Activated CD8-positive, alpha-beta T cell treated with anti-CD3 and anti-CD28 coated beads for 36 hours (primary cell): ENCODE measurements around the gene FRMD4A. TPM values are rescaled to one million over a fixed set of nuclear protein-coding genes. Genes with fewer than 3 reads are reported as not detected.

ENCODE experiments used
- ATAC-seq: fragments of 200-7000 bp; cut with Tn5 transposase; one replicate; pipeline ENCODE4 v1.10.0; 2021; ENCODE audit warnings: mild to moderate bottlenecking, moderate library complexity
- CTCF ChIA-PET: fragments of 350-600 bp; sonication (Branson Sonifier 250); formaldehyde crosslinking; loops from one replicate; lab custom pipeline; 2021; ENCODE audit warnings: antibody characterized with exemption; lab: Charles Lee
- POLR2A ChIA-PET: fragments of 350-600 bp; sonication (Branson Sonifier 250); formaldehyde crosslinking; loops from one replicate; lab custom pipeline; 2021; ENCODE audit warnings: antibody characterized with exemption; lab: Charles Lee
- DNase-seq: peaks from one replicate; pipeline ENCODE4 v3.0.0-alpha.2; 2020
- H3K27ac Mint-ChIP-seq: one replicate; pipeline ENCODE4 v1.8.0; 2021; ENCODE audit warnings: mild to moderate bottlenecking, mixed read lengths
- H3K27me3 Mint-ChIP-seq: one replicate; pipeline ENCODE4 v1.8.0; 2021; ENCODE audit warnings: mixed read lengths
- H3K36me3 Mint-ChIP-seq: one replicate; pipeline ENCODE4 v1.8.0; 2021; ENCODE audit warnings: low read depth, mixed read lengths
- H3K4me1 Mint-ChIP-seq: one replicate; pipeline ENCODE4 v1.8.0; 2021; ENCODE audit warnings: low read depth, mixed read lengths
- H3K4me3 Mint-ChIP-seq: one replicate; pipeline ENCODE4 v1.8.0; 2021; ENCODE audit warnings: mild to moderate bottlenecking, moderate library complexity, mixed read lengths
- H3K9me3 Mint-ChIP-seq: one replicate; pipeline ENCODE4 v1.8.0; 2021; ENCODE audit warnings: mixed read lengths
- intact Hi-C: fragments of 100-400 bp; cut with micrococcal nuclease; formaldehyde crosslinking; loops from one replicate; pipeline ENCODE4 v1.10.0; 2022
- total RNA-seq, 2 experiments: library from RNA; stranded (reverse); gene quantifications; one replicate each; pipeline ENCODE4 v1.2.3, GENCODE V29; 2021
- TF ChIP-seq, protein P1 (sequence below): fragments of 200-600 bp; IDR thresholded peaks from one replicate; pipeline ENCODE4 v1.8.0; 2022; ENCODE audit warnings: antibody characterized with exemption, mild to moderate bottlenecking

The FRMD4A gene
- total RNA-seq, 2 experiments from 2014 or later: 2.1 to 2.8 TPM

DNA sequence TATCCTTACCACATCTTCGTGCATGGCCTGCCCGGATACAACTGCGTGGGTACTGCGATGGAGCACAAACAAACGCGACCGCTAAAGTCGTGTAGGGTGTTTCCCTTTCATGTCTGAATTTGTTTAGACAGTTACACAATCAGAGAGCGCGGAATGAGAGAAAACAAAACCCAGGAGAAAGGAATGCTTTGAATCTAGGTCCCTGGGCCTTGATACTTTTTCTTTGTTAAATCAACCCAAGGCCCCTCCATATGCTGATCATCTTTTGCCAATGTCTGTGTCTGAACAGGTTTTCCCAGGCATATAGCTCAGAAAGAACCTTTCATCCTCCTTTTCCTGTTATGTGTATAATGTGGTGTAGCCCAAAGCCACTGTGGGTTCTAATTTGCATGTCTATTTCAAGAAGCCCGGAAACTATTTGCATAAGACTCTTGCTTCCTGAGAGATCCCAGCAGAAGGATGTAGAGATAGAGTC, 145.8 kb downstream of the FRMD4A start:
- H3K9me3 Mint-ChIP-seq: peaks cover 3% of the 10 kb centered on the region
- intact Hi-C loops: loop anchor here (5.0 kb wide), 1 partner anchor 398 kb away; no protein-coding TSS in a partner anchor
- H3K27me3 Mint-ChIP-seq: peaks cover 37% of the 10 kb centered on the region
- TF ChIP-seq, protein P1, sequence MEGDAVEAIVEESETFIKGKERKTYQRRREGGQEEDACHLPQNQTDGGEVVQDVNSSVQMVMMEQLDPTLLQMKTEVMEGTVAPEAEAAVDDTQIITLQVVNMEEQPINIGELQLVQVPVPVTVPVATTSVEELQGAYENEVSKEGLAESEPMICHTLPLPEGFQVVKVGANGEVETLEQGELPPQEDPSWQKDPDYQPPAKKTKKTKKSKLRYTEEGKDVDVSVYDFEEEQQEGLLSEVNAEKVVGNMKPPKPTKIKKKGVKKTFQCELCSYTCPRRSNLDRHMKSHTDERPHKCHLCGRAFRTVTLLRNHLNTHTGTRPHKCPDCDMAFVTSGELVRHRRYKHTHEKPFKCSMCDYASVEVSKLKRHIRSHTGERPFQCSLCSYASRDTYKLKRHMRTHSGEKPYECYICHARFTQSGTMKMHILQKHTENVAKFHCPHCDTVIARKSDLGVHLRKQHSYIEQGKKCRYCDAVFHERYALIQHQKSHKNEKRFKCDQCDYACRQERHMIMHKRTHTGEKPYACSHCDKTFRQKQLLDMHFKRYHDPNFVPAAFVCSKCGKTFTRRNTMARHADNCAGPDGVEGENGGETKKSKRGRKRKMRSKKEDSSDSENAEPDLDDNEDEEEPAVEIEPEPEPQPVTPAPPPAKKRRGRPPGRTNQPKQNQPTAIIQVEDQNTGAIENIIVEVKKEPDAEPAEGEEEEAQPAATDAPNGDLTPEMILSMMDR: no peak
- DNase-seq (peak; percentile 76), ATAC-seq (peak; percentile 41)
- H3K27ac Mint-ChIP-seq: peak overlapping the region; percentile 96
- POLR2A ChIA-PET: interaction anchor here (0.6 to 3.0 kb wide), 42 partner anchors 8 to 834 kb away, joined by 3 to 25 read pairs (median 4); partner anchors contain the start of genes CDNF, HSPA14, MSANTD7 and PRPF18
- H3K4me3 Mint-ChIP-seq: peak overlapping the region; percentile 56
- no peaks in the 10 kb centered on the region for H3K36me3 Mint-ChIP-seq
- peaks cover 24% of the 10 kb centered on the region for H3K4me1 Mint-ChIP-seq
- CTCF ChIA-PET: interaction anchor here (0.9 to 5.1 kb wide), 6 partner anchors 11 to 652 kb away, joined by 3 to 29 read pairs (median 3); no protein-coding TSS in a partner anchor

DNA sequence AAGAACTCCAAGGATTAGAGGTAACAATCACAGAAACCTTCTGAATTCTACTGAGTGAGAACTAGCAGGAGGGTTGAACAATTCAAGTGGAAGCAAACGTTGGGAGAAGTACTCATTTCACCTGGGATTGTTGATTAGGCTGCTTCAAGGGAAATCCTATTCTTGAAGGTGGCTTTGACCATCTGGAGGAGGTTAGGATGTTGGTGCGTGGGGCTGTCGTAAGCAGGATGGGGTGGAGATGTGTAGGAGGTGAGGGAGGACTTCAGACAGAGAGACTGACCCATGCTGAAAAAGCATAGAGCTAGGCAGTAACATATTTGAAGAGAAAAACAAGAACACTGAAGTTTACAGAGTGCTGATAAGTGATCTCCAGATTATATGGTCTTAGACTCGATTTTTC, 147.9 kb downstream of the FRMD4A start:
- CTCF ChIA-PET: interaction anchor here (5.1 kb wide), 1 partner anchor 13 kb away, joined by 29 read pairs; no protein-coding TSS in a partner anchor

DNA sequence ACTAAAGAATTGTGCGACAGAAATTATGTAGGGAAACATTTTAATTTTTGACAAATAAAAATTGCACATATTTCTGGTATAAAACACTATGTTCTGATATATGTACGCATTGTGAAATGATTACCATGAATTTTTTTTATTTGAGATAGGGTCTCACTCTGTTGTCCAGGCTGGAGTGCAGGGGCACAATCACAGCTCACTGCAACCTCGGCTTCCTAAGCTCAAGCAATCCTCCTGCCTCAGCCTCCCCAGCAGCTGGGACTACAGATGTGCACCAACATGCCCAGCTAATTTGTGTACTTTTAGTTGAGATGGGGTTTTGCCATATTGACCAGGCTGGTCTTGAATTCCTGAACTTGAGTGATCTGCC, 149.2 kb downstream of the FRMD4A start:
- intact Hi-C loops: no loop called here
- Mint-ChIP-seq H3K4me1 (peaks cover 24% of the 10 kb centered on the region), H3K27ac (no peak overlapping the region), H3K36me3 (no peaks in the 10 kb centered on the region), H3K27me3 (peaks cover 49% of the 10 kb centered on the region), H3K4me3 (no peak overlapping the region), H3K9me3 (peaks cover 3% of the 10 kb centered on the region)
- ATAC-seq: no peak
- POLR2A ChIA-PET: no interaction called here
- TF ChIP-seq, protein P1: no peak
- no peak for DNase-seq
- CTCF ChIA-PET: interaction anchor here (1.1 kb wide), 2 partner anchors 15 to 17 kb away, joined by 3 to 5 read pairs; no protein-coding TSS in a partner anchor

More for the DNA sequence above, 147.9 kb downstream of the FRMD4A start:
- Mint-ChIP-seq H3K9me3 (peaks cover 3% of the 10 kb centered on the region), H3K27me3 (peaks cover 40% of the 10 kb centered on the region), H3K36me3 (no peaks in the 10 kb centered on the region), H3K27ac (no peak overlapping the region), H3K4me1 (peaks cover 24% of the 10 kb centered on the region), H3K4me3 (no peak overlapping the region)
- POLR2A ChIA-PET: interaction anchor here (1.0 kb wide), 1 partner anchor 399 kb away, joined by 3 read pairs; no protein-coding TSS in a partner anchor
- DNase-seq (no peak), ATAC-seq (no peak)
- TF ChIP-seq, protein P1: no peak
- intact Hi-C loops: no loop called here

DNA sequence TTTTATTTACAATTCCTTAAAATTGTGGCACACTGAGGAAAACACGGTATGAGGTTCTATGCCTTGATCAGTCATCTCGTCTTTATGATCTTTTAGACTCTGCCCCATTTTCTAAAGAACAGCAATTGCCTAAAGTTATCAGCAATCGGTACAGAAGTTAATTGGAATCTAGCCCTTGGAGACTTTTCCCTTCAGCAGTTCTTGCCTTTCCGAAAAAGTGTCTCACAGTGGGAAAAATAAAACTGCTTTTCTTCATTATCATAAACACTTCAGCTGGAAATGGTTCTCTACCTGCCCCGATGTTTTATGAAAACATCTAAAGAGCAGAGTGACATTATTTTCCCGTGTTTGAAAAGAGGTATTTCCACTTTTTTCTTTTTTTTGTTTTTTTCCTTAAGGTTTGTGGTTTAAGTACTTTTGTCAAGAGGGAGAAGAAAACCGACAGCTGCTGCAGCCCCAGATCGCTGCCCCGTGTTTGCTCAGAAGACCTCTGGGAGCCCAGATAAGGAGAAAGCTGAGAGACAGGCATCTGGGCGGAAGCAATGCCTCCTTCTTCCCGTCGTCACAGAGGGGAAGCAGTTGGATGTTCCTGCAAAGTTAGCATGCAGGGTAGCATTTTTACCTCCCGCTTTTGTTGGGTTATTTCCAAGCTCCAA, 149.7 kb downstream of the FRMD4A start:
- Mint-ChIP-seq H3K4me3 (no peak overlapping the region), H3K27me3 (peaks cover 50% of the 10 kb centered on the region), H3K9me3 (peaks cover 3% of the 10 kb centered on the region), H3K27ac (no peak overlapping the region), H3K36me3 (no peaks in the 10 kb centered on the region), H3K4me1 (peaks cover 20% of the 10 kb centered on the region)
- DNase-seq (no peak), ATAC-seq (no peak)
- CTCF ChIA-PET: interaction anchor here (1.1 kb wide), 2 partner anchors 16 to 17 kb away, joined by 3 to 5 read pairs; no protein-coding TSS in a partner anchor
- POLR2A ChIA-PET: no interaction called here
- TF ChIP-seq, protein P1: no peak
- intact Hi-C loops: no loop called here

DNA sequence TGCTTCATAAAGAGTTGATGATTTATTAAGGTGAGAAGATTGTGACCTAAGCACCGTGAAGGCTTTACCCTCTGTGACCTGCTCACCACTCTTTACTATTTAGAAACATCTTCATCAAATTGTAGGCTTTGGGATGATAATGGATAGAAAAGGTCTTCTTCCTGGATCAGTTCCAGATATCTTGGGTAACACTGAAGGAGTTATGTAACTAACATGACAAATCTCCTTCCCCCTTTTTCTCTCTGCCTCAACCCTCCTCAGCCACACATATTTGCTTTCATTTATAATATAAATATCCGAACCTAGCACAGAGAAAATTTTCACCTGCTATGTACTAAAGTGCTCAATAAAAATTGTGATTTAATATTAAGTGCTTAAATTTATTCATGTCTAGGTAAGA, 151.5 kb downstream of the FRMD4A start:
- Mint-ChIP-seq H3K27me3 (peaks cover 63% of the 10 kb centered on the region), H3K9me3 (peaks cover 3% of the 10 kb centered on the region), H3K4me3 (no peak overlapping the region), H3K27ac (no peak overlapping the region), H3K36me3 (no peaks in the 10 kb centered on the region), H3K4me1 (peaks cover 10% of the 10 kb centered on the region)
- intact Hi-C loops: no loop called here
- ATAC-seq (no peak), DNase-seq (no peak)
- ChIA-PET CTCF (no interaction called here), POLR2A (no interaction called here)
- TF ChIP-seq, protein P1: no peak
